Measurements from ENCODE around the gene PRKCE. TPM values are rescaled to one million over a fixed set of nuclear protein-coding genes. Genes with fewer than 3 reads are reported as not detected.

Gene PRKCE
- total RNA-seq, 1 experiment from 2014 or later, result 14.0 TPM

DNA sequence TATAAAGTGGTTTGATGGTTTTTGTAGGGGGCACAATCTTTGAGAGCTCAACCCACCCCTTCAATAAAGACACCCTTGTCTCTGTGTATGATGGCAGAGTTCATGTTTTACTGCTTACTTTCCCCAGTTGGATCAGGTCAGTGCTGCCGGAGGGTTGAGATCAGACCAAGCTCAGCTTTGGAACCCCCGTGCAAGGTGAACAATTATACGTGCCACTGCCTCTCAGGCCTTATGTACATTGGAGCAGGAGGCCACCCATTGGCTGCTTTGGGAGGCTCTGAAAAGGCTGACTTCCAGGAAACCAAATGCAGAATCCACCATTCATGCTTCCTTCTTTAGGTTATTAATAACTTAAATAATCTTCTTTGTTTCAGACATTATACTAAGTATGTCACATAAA is 542.4 kb downstream of the PRKCE start:
- H3K4me1 ChIP-seq (ENCODE audit: control insufficient read depth, insufficient read depth, low read length), result no peaks in the 10 kb centered on the region

DNA sequence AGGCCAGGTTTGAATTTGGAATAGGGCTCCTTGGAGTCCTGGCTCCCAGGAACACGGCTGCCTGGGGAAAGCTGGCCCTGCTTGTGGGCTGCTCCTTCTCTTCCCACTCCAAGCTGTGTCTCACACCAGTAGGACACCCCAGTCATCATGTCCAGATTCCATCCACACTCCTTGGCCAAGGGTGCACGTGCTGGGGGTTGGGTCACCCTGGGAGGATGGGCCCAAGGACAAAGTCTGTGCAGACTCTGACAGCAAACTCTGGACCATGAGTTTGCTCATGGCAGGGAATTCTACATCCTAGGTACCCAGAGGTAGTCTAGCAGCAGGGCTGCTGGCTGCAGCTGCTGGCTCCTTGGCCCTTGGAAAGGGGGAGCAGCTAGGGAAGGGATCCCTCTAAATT is 543.4 kb downstream of the PRKCE start:
- no peaks in the 10 kb centered on the region for H3K4me1 ChIP-seq (ENCODE audit: control insufficient read depth, insufficient read depth, low read length)
- H3K27ac ChIP-seq (ENCODE audit: low read length), result no peak overlapping the region
- TF ChIP-seq SIN3A (IDR thresholded peaks at IDR 0.05; ENCODE audit: borderline replicate concordance, insufficient read depth, low read depth, low read length), result no peak
- no peak for TF ChIP-seq POLR2AphosphoS5 (IDR thresholded peaks at IDR 0.05; ENCODE audit: low read depth, low read length)
- TF ChIP-seq, protein P1, sequence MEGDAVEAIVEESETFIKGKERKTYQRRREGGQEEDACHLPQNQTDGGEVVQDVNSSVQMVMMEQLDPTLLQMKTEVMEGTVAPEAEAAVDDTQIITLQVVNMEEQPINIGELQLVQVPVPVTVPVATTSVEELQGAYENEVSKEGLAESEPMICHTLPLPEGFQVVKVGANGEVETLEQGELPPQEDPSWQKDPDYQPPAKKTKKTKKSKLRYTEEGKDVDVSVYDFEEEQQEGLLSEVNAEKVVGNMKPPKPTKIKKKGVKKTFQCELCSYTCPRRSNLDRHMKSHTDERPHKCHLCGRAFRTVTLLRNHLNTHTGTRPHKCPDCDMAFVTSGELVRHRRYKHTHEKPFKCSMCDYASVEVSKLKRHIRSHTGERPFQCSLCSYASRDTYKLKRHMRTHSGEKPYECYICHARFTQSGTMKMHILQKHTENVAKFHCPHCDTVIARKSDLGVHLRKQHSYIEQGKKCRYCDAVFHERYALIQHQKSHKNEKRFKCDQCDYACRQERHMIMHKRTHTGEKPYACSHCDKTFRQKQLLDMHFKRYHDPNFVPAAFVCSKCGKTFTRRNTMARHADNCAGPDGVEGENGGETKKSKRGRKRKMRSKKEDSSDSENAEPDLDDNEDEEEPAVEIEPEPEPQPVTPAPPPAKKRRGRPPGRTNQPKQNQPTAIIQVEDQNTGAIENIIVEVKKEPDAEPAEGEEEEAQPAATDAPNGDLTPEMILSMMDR (IDR thresholded peaks at IDR 0.05), result no peak
- TF ChIP-seq TCF7L2 (IDR thresholded peaks at IDR 0.05; ENCODE audit: low read depth, low read length), result no peak
- TF ChIP-seq, protein P2, sequence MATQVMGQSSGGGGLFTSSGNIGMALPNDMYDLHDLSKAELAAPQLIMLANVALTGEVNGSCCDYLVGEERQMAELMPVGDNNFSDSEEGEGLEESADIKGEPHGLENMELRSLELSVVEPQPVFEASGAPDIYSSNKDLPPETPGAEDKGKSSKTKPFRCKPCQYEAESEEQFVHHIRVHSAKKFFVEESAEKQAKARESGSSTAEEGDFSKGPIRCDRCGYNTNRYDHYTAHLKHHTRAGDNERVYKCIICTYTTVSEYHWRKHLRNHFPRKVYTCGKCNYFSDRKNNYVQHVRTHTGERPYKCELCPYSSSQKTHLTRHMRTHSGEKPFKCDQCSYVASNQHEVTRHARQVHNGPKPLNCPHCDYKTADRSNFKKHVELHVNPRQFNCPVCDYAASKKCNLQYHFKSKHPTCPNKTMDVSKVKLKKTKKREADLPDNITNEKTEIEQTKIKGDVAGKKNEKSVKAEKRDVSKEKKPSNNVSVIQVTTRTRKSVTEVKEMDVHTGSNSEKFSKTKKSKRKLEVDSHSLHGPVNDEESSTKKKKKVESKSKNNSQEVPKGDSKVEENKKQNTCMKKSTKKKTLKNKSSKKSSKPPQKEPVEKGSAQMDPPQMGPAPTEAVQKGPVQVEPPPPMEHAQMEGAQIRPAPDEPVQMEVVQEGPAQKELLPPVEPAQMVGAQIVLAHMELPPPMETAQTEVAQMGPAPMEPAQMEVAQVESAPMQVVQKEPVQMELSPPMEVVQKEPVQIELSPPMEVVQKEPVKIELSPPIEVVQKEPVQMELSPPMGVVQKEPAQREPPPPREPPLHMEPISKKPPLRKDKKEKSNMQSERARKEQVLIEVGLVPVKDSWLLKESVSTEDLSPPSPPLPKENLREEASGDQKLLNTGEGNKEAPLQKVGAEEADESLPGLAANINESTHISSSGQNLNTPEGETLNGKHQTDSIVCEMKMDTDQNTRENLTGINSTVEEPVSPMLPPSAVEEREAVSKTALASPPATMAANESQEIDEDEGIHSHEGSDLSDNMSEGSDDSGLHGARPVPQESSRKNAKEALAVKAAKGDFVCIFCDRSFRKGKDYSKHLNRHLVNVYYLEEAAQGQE (IDR thresholded peaks at IDR 0.05; ENCODE audit: insufficient read depth in 1 of 2, low read depth in 2 of 2, low read length in 1 of 2), result no peak
- no peaks in the 10 kb centered on the region for H3K36me3 ChIP-seq (ENCODE audit: control insufficient read depth, insufficient read depth, low read length)
- H3K9me3 ChIP-seq (ENCODE audit: control insufficient read depth, insufficient read depth, low read depth, low read length), result no peaks in the 10 kb centered on the region
- intact Hi-C loops (cut with micrococcal nuclease; ENCODE audit: unreplicated experiment) (no loop called here), in situ Hi-C loops (cut with HindIII; ENCODE audit: low pct_unique_long_range_greater_than_20kb, low sequenced_read_pairs) (no loop called here)
- H3K4me3 ChIP-seq (ENCODE audit: low read depth in 2 of 2, low read length in 2 of 2), result no peak overlapping the region
- DNase-seq (ENCODE audit: low read depth, low spot score) (no peak), ATAC-seq (no peak)
- POLR2A ChIA-PET, result no interaction called here
- no TSS peak for BruUV-seq (replicated peaks)
- H3K27me3 ChIP-seq (ENCODE audit: control insufficient read depth, insufficient read depth, low read length), result no peaks in the 10 kb centered on the region
- CTCF ChIA-PET, result no interaction called here

More for the DNA sequence above, 542.4 kb downstream of the PRKCE start:
- DNase-seq (ENCODE audit: low read depth, low spot score) (no peak), ATAC-seq (no peak)
- Histone ChIP-seq H3K27ac (ENCODE audit: low read length) (no peak overlapping the region), H3K27me3 (ENCODE audit: control insufficient read depth, insufficient read depth, low read length) (no peaks in the 10 kb centered on the region), H3K36me3 (ENCODE audit: control insufficient read depth, insufficient read depth, low read length) (no peaks in the 10 kb centered on the region), H3K9me3 (ENCODE audit: control insufficient read depth, insufficient read depth, low read depth, low read length) (no peaks in the 10 kb centered on the region), H3K4me3 (ENCODE audit: low read depth in 2 of 2, low read length in 2 of 2) (no peak overlapping the region)
- CTCF ChIA-PET, result no interaction called here
- in situ Hi-C loops (cut with HindIII; ENCODE audit: low pct_unique_long_range_greater_than_20kb, low sequenced_read_pairs), result no loop called here
- BruUV-seq (replicated peaks), result no TSS peak
- intact Hi-C loops (cut with micrococcal nuclease; ENCODE audit: unreplicated experiment), result no loop called here
- TF ChIP-seq, protein P1 (IDR thresholded peaks at IDR 0.05), result no peak
- TF ChIP-seq, protein P2 (IDR thresholded peaks at IDR 0.05; ENCODE audit: insufficient read depth in 1 of 2, low read depth in 2 of 2, low read length in 1 of 2), result no peak
- TF ChIP-seq TCF7L2 (IDR thresholded peaks at IDR 0.05; ENCODE audit: low read depth, low read length) (no peak), POLR2AphosphoS5 (IDR thresholded peaks at IDR 0.05; ENCODE audit: low read depth, low read length) (no peak), SIN3A (IDR thresholded peaks at IDR 0.05; ENCODE audit: borderline replicate concordance, insufficient read depth, low read depth, low read length) (no peak)
- POLR2A ChIA-PET, result no interaction called here
